8988T (cell line): ENCODE measurements around the gene ZNF718.
"Not testable (repeated sequence)": the region's sequence is repeated elsewhere in the genome, so short reads cannot be mapped to it uniquely, and the experiment has no call there.

ENCODE experiments used
- DNase-seq: peaks from one replicate; pipeline ENCODE4 v3.0.0; 2011

The ZNF718 gene

GRCh38 chr4:161496-162284 lies 37.4 kb downstream of the ZNF718 start:
- no peak for DNase-seq

GRCh38 chr4:169640-170039 lies 45.3 kb downstream of the ZNF718 start:
- DNase-seq = not testable (repeated sequence)

- not testable (repeated sequence) for DNase-seq
These were observed 47.0 kb downstream of the ZNF718 start for GRCh38 chr4:171318-171717.

GRCh38 chr4:173666-174314 lies 49.5 kb downstream of the ZNF718 start:
- DNase-seq = no peak

DNA sequence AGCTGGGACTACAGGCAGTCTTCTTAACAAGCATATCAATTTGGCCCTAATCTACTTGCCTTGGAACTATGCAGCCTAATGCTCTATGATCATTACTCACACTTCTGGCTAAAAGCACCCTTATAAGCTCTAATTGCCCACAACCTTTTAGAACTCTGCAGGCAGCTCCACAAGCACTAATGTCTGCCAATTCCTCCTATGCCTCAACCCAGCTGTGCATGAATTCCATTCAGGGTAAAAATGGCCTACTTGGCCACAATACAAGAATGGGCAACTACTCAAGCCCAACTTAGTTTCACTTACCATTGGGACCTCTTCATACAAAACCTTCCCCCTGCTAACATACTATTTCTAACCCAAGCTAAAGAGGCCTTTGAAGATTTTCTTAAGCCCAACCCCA lies 51.7 kb downstream of the ZNF718 start:
- no peak for DNase-seq

GRCh38 chr4:176995-177394 lies 52.7 kb downstream of the ZNF718 start:
- no peak for DNase-seq

DNA sequence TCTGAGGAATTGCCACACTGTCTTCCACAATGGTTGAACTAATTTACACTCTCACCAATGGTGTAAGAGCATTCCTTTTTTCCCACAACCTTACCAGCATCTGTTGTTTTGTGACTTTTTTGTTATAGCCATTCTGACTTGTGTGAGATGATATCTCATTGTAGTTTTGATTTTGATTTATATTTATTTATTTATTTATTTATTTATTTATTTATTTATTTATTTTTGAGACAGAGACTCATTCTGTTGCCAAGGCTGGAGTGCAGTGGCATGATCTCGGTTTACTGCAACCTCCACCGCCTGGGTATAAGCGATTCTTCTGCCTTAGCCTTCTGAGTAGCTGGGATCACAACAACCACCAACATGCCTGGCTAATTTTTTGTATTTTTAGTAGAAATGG lies 57.9 kb downstream of the ZNF718 start:
- DNase-seq = not testable (repeated sequence)

DNA sequence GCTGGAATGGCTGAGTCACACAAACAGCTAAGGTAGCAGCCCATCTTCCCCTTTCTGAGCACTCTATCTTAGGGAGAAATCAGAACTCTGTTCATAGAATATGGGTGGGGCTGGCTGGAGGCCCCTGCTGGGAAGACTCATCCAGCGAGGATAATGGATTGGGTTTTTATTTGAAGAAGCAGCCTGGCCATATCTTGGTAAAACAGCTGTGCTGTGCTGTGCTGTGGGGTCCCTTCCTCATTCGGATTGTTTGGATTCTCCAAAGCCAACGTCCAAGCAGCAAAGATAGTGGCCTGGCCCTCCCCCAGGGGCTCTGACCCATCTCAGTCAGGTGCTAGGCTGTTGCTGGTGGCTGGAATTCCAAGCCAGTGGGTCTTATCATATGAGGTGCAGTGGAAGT lies 63.8 kb downstream of the ZNF718 start:
- no peak for DNase-seq

- DNase-seq = not testable (repeated sequence)
These were observed 70.9 kb downstream of the ZNF718 start for GRCh38 chr4:195159-195558.

DNA sequence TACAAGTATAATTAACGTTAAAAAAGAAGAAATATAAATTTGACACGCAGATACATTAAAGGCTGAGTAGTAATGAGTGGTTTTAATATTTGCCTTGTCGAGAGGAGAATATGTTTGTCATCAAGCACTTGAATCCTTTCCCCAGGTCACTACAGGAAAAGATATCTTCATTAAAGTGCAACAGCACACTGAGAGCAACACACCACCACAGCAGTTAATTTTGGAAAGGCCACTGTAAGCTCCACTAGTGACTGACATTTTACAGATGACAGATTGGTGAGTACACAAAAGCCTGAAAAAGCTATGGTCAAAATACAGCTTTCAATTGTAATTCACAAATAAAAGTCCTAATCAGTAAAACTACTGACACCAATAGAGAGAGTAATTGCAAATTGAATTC lies 76.6 kb downstream of the ZNF718 start:
- DNase-seq = no peak

GRCh38 chr4:202822-203221 lies 78.5 kb downstream of the ZNF718 start:
- DNase-seq = not testable (repeated sequence)

DNA sequence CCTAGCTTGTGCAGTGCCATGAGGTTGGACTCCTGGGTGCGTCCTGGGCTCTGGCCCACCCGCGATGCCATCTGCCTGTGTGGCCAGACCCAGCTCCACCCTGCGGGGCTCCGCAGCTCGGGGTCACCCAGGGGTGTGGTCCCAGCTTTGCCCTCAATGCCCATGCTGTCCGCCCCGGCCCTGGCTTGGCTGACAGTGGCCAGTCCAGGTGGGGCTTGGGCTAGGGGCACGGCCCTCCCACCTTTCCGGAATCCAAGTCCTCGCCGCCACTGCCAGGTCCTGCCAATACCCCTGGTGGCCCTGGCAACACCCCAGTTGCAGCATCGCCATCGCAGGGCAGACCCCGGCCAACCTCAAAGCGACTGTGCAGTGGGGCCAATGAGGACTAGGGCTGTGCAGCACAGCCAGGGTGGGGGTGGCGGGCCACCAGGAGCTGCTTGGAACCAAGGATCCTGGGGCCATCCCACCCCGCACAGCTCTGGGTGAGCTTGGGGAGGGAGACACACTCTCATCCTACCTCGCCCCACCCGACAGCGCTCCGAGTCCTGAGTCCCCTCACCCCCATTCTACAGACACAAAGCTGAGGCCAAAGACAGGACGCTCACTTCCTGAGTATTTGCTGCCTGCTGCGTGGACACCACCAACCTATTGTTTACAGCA lies 80.9 kb downstream of the ZNF718 start:
- no peak for DNase-seq

DNA sequence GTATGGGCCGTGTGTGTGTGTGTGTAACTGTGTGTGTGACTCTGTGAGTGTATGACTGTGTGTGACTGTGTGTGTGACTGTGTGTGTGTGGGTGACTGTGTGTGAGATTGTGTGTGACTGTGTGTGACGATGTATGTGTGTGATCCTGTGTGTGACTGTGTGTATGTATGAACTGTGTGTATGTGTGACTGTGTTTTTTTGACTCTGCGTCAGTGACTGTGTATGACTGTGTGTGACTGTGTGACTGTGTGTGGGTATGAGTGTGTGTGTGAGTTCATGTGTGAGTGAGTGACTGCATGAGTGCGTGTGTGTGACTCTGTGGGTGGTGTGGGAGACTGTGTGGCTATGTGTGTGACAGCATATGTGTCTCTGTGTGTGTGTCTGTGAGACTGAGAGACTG lies 81.8 kb downstream of the ZNF718 start:
- no peak for DNase-seq

GRCh38 chr4:208416-209096 lies 84.3 kb downstream of the ZNF718 start:
- DNase-seq = not testable (repeated sequence)

DNA sequence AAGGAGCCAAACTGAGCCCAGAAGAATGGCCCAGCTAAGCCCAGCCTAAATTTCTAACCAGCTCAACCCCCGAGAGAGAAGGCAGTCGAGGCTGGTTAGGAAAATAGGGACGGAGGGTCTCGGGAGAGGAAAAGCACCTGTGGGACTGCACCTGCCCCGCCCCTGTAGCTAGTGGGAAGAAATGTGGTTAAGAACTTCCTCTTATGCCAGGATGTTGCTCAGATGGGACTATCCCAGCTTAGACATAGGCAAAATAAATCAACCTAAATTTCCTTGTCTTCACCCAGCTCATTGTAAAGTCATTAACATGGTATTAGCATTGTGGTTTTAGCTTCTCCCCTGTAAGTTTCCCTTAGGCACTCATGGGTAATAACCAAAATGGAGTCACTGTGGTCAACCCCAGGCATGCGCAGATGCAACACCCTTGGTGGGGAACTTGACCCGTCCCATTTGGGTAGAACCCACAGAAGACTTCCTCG lies 86.8 kb downstream of the ZNF718 start:
- no peak for DNase-seq

DNA sequence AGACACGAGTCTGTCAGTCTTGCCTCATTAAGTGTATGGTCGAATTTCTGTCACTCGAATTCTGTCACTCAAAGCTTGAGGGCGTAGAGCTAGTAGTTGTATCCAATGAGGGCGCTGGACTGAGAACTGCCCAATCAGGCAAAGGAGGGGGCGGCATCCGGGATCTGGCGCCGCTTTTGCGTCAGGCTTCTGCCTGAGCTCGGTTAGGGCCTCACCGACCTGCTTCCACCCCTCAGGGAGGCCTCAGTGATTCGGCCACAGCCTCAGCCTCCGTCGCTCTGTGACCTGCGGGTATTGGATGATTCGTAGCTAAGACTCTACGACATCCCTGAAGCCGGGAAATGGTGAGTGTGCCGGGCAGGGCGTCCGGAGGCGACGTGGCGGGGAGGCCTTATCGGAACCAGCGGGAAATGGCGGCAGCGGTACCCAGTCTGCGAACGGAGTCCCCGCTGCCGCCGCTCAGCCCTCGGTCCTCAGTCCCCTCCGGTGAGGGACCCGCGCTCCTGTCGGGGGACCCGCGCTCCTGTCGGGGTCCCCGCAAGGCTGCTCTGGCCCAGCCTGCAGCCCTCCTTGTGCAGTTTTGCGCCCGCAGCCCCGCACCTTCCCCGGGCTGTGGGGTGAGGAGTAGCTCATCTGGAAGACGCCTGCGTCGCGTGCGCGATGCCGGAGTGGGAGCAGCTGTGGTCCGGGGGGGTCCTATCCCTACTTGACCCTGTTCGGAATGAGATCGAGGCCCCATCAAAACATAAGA lies 88.3 kb downstream of the ZNF718 start:
- no peak for DNase-seq

DNA sequence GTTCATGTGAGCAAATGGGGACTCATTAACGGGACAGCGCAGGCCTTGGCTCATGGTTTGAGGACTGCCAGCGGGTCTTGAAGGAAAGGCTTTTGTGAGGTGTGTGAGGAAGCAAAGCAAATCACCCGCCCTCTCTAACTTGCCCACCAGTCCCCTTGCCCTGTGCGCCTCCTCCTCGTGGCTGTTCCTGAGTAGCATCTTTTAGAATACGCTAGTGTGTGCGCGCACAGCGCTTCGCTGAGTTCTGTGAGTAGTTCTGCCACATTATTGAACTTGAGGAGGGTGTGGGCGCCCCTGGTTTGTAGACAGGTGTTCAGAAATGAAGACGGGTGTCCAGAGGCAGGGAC lies 88.9 kb downstream of the ZNF718 start:
- not testable (repeated sequence) for DNase-seq
